Pulmonary artery endothelial cell (primary cell): ENCODE data around the gene NDUFS3. TPM values are rescaled to one million over a fixed set of nuclear protein-coding genes. Genes with fewer than 3 reads are reported as not detected.
"Not testable (repeated sequence)": the region's sequence is repeated elsewhere in the genome, so short reads cannot be mapped to it uniquely, and the experiment has no call there.

Experiments used
- DNase-seq: peaks from one replicate; pipeline ENCODE4 v3.0.0-alpha.2; 2011; ENCODE audit warnings: low read depth, low spot score
- total RNA-seq: library from RNA; depleted of rRNA; stranded (reverse); fragments of >200 nt; gene quantifications from 2 replicates; pipeline ENCODE4 v1.2.3, GENCODE V29; 2014

NDUFS3 gene
- 83.4 and 92.4 TPM in 2 replicates for total RNA-seq

DNA sequence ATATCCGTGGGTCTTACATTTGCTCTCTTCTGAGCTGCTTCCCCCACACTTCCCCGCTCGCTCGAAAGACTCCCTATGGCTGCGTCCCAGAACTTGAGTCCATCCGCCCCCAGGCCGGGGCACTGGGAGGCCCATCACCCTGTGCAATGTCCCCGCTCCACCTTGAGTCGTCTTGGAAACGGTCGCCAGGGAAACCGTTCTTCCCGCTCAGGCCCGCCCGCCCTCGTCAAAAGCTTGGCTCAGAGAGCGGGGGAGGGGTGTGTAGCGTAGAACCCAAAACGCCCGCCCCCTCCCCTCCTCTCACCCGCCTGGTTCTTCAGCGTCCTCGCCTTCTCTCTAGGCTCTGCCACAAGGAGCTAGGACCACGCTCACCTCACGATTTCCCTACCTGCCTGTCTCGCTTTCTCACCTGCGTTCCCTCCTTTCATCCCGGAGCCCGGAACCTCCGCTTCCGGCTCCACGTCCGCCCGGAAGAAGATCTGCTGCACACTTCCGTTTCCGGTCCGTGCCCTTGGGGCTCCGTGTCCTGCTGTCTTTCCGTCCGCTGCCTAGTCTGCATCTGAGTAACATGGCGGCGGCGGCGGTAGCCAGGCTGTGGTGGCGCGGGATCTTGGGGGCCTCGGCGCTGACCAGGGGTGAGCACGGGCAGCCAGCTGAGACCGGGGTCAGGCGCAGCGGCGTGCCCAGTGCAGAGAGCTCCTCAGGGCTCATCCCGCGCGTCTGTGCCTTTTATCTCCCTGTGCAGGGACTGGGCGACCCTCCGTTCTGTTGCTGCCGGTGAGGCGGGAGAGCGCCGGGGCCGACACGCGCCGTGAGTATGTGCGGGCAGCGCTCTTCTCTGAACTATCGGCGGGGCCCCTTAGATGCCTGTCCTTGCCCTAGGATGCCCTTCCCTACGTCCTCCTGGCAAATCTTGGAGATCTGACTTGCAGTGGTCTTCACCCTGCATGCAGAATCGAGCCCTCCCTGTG, at the start of gene NDUFS3, which contains the start of gene KBTBD4:
NDUFS3 (plus strand) TSS at position 551 of the 971 bp plus-strand sequence; CDS start at position 569, 18 bp downstream.
KBTBD4 (minus strand) TSS at position 447 of the 971 bp plus-strand sequence; CDS start at position 428, 19 bp downstream.
- DNase-seq: peak; percentile 67

DNA sequence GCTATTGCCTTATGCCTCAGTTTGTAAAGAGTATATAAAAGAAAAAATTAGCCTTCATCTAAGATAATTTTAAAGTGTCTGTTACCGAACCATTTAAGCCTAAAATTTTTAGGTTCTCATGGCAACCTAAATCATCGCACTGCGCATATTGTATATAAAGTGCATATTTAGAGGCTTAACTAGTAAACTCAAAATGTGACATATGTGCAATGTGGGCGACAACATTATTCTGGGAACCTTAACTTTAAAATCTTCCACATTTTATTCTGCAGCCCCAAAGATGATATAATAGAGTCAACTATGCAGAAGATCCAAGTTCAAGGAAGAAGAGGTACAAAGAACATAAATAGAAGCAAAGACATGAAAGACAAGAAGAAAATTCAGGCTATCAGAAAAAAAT, 48.9 kb upstream of the NDUFS3 start:
- no peak for DNase-seq

DNA sequence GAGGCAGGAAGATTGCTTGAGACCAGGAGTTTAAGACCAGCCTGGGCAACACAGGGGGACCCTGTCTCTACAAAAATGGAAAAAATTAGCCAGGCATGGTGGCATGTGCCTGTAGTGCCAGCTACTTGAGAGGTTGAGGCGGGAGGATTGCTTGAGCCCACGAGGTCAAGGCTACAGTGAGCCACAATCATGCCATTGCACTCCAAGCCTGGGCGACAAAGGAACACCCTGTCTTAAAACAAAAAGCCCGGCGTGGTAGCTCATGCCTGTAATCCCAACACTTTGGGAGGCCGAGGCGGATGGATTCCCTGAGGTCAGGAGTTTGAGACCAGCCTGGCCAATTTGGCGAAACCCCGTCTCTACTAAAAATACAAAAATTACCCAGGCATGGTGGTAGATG, 48.2 kb upstream of the NDUFS3 start:
- not testable (repeated sequence) for DNase-seq

DNA sequence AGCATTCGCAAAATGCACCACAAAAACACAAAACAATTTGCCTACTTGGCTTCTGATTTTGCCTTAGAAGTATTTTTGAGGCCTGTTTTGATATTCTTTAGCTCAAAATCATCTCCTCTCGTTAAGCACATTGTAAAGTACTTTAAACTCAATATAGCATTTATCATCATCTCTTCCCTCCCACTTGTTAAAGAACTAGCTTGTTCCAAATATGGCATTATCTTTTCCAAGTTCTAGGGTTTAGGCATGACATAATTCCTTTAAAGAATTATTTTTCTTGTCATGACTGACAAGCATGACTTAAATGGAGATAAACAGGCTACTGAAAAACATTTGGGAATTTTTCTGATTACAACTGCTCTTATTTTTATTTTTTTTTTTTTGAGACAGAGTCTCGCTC, 47.2 kb upstream of the NDUFS3 start:
- DNase-seq: no peak

DNA sequence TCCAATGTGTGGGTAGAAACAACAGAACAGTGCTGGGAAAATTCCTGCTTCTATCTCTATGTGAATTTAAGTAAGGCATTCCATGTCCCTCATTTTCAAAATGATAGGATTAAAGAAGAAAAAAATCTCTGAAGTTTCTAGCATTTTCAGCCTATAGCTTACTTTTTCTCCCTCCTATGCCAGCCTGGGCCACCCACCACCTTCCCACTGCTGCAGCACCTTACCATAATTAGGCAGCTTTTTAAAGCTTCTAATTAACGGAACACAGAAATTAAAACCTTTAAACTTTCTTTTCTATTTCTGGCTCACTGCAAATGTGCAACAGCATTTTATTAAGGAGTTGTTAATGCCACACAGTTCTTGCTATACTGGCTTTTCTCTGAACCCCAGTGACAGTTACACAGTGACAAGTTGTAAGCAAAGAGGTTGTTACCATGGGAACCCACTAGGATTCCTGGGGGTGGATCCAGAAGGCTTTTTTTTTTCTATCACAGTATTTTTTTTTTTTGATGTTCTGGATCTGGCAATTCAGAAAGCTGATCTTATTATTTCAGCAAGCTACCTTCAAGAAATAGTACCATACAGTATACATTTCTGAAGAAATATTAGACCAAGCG, 46.2 kb upstream of the NDUFS3 start:
- DNase-seq: no peak

DNA sequence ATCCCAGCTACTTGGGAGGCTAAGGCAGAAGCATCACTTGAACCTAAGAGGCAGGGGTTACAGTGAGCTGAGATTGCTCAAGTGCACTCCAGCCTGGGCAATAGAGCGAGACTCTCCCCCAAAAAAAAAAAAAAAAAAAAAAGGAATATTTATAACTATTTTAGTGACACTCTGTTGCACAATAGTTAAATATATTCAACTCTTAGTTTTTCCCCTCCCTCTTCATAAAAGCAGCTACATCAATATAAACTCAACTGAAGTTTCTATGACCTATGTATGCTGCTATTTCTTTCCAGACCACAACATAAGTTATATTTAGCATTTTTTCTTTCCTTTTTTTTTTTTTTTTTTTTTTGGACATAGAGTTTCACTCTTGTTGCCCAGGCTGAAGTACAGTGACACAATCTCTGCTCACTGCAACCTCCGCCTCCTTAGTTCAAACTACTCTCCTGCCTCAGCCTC, 45.2 kb upstream of the NDUFS3 start:
- no peak for DNase-seq

DNA sequence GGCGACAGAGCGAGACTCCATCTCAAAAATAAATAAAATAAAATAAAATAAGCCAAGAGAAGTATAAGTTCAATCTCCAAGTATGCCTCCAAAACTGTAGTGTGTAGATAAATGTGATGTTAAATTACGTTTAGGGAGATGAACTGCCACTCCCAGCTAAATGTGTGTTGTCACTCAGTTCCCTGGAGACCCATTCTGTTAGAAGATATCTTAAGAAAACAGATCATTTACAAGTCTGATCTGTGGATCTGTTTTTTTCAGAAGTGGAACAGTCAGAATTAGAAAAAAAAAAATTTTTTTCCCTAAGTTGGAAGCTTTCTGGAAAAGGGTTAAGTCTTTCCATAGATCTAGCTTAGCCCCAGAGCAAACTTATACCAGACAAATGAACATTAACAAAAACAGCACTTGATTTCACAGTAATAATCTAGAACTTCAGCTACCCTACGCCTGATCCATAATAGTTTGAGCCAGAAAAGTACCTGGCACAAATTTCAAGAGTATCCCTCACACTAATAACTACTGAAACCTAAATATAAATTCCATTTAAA, 44.1 kb upstream of the NDUFS3 start:
- no peak for DNase-seq

DNA sequence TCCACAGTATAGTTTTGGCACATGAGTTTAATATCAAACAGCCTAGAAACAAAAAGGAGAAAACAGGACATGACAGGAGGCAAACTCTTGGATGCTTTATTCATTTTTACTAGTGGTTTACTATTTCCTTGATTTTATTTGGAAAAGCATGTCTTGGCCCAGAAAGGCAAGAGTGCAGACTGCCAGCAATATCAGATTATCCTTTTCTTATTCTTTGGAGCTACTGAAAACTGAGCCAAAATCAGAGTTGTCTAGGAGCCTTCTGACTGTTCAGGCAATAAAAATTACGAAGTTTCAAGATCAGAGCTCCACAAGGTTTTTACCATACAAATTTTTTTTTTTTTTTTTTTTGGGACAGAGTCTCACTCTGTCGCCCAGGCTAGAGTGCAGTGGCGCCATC, 42.0 kb upstream of the NDUFS3 start:
- no peak for DNase-seq

DNA sequence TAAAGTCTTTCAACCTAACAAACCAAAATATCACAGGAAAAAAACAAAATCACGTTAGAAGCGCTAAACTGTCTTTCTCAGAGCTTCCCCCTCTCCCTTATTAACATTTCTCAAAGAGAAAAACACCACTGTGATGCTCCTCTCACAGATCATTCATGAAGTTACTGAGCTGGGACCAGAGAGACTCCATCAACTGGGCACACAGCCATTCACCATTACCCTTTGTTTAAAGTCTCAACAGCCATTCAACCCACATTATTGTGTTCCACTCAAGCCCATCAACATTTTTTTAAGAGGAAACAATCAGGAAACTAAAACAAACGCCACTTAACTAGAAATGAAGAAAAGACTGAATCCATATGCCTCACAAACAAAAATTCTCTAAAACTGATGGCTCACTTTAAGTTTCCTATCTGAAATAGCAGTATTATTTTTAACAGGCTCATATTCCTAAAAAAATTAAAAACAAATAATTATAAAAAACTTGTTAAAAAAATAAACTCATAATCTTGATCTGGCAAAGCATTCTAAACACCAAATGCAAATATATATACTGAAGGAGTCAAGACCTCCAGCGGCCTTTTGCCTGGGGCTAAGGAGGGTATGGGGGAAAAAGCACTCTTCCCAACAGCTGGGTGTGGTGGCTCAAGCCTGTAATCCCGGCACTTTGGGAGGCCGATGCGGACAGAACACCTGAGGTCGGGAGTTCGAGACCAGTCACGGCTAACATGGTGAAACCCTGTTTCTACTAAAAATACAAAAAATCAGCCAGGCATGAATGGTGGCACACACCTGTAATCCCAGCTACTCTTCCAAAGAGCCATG, 39.9 kb upstream of the NDUFS3 start:
- DNase-seq: no peak

DNA sequence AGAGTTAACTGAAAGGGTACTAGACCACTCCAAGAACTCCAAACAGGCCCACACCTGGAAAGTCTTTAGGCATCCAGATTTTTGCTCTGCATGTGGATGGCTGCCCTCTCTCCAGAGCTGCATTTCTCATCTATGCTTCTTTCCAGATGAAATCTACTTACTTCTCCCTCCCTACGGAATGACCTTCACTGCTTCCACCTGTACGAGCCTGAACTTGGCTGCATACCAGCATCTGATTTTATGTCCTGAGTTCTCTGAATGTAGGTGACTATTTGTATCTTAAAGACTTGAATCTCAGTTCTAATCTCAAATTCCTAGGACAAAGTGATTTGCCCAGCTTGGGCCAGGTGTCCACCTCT, 39.2 kb upstream of the NDUFS3 start:
- no peak for DNase-seq

DNA sequence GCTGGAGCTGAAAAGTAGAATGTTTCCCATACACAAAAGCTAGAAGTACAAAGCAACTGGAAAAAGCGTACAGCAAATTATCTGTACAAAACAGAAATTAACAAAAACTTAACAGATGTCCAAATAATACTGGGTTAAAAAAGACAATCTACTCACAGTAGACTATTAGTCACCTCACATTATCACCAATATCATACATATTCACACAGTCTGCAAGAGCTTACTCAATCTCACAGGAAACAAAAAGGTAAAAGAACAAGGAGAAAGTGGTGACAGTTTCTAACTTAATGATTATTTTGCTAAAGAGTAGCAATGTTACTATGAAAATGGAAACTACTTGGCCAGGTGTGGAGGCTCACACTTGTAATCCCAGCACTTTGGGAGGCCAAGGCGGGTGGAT, 37.8 kb upstream of the NDUFS3 start:
- no peak for DNase-seq

DNA sequence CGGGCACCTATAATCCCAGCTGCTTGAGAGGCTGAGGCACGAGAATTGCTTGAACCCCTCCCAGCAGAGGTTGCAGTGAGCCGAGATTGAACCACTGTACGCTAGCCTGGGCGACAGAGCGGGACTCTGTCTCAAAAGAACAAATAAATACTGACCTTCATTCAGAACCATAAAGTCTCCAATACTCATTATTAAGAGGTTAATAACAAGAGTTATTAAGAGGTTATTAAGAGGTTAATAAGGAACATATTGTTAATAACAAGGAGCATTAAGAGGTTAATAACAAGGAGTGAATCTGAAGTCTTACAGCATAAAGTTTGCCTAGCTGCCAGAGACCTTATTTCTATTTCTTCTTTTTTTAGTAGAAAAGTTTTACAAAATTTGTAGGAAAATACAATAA, 33.6 kb upstream of the NDUFS3 start:
- DNase-seq: no peak

DNA sequence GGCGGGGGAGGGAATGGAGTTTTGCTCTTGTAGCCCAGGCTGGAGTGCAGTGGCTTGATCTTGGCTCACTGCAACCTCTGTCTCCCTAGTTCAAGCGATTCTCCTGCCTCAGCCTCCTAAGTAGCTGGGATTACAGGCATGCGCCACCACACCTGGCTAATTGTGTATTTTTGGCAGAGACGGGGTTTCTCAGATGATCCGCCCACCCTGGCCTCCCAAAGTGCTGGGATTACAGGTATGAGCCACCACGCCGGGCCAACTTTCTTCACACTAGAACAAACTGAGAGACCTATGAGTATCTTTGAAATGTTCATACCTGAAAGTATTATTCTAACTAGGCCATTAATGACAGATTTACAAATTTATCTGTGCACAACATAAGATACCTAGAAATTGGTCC, 32.6 kb upstream of the NDUFS3 start:
- DNase-seq: not testable (repeated sequence)

DNA sequence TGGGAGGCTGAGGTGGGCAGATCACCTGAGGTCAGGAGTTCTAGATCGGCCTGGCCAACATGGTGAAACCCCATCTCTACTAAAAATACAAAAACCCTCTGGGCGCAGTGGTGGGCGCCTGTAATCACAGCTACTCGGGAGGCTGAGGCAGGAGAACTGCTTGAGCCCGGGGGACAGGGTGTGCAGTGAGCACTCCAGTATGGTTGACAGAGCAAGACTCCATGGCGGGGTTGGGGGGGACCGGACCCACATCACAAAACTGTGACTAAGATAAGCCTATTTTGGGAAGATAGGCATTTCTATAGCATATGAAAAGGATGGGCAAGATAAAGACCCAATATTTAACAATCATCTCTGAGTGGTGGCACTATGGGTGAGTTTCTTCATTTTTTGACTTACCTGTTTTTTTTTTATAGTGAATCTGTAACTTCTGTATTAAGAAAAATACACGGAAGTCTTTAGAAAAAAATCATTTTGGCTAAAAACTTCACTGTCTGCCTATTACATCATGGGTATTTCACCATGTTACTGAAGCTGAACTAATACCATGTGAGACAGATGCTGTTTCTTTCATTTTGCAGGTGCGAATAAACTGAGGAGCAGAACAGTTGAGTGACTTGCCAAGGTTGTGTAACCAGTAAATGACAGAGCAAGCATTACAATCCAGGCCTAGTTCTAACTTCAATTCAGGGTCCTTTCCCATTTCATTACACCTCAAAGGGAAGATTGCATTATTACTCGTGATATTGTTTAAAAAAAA, 28.4 kb upstream of the NDUFS3 start:
- no peak for DNase-seq

DNA sequence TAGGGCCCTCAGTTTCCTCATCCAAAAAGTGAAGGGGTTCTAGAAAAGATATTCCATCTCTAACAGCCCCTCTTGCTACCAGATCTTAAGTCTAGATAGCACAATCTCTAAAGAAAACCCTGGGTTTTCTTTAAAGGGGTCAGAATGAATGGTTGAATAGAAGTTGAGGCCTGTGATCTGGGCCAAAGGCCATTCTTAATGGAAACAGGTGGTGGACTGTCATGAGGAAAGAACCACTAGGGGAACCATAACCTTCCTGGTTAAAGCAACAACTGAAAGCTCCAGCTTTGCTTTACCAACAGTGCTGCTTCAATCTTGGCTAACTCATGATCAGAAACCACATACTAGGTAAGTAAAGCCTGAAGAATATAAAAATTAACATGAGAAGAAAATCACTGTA, 27.8 kb upstream of the NDUFS3 start:
- no peak for DNase-seq

DNA sequence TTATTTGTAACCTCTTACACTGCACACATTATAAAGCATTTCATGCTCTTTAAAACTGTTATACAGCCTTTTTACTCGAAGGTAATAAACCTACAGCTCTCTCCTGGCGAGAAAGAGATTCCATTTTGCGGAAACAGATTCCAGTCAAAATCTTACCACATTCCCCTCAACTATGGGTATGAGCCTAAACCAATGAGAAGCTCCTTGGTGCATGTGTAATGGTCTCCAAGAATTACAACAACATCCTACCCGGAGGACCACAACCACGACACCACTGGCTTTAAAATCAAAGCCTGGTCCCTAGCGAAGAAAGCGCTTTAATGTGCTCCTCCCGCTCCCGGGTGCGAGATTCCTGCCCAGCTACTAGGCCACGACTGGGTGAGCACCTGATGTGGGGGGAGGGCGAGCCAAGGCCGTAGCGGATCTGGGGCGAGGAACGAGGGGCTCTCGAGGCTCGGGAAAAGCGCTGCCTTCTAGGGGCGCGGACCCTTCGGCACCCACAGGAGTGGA, 26.8 kb upstream of the NDUFS3 start:
- no peak for DNase-seq

DNA sequence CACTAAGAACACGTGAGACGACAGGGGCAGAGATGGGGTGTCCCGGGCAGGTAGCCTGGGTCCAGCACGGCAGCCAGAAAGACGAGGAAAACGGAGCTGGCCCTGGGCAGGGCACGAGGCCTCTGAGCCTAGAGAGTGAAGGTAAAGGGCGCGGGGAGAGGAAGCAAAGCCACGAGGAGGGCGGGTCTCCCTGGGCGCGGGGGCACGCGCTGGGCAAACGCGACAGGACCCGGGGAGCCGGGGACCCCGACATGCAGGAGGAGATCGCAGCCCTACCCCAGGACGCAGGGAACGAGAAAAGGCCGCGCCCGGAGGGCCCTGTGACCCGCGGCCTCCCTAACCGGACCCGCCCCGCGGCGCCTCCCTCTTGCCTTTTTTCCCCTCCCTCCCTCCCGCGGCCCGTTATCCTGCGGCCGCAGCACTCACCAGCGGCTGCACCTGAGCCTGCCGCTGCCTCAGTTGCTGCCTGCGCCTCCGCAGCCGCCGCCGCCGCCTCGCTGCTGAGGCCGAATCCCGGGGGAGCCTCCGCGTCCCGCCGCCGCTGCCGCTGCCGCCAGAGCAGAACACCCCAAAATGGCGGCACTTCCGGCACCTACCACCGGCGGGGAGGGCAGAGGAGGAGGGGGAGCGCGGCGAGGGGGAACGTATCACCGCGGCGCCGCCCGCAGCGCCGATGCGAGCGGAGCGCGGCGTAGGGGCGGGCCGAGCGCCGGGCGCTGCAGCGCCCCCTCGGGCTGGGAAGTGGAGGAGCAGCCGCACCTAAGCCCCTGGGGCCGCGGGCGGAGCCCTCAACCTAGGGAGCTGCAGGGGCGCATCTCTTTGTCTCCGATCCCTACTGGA, 26.1 kb upstream of the NDUFS3 start, which contains the start of gene CELF1:
CELF1 (minus strand) TSS at position 567 of the 840 bp plus-strand sequence. CDS start 53,609 bp downstream, outside the sequence.
- DNase-seq: peak; percentile 58

DNA sequence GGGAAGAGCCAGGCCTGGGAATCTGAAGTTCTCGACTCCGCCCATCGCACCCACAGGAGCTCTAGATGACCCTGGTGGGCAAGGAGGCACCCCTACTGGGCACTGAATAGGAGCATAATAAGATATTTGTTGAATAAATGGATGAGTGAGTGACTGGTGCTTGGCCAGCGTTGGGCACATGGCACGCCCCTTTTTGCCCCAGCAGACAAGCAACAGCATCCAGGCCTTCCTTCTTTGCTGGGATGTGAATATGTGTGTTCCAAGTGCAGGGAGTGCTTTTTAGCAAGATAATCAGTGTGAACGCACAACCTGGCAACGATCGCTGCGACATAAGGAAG, 25.5 kb upstream of the NDUFS3 start:
- DNase-seq: no peak

DNA sequence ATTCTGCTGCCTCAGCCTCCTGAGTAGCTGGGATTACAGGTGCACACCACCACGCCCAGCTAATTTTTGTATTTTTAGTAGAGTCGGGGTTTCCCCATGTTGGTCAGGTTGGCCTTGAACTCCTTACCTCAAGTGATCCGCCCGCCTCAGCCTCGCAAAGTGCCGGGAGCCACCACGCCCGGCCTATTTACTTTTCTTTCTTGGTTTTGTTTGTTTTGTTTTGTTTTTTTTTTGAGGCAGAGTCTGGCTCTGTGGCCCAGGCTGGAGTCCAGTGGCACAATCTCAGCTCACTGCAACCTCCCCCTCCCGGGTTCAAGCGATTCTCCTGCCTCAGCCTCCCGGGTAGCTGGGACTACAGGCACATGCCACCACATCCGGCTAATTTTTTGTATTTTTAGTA, 21.9 kb upstream of the NDUFS3 start:
- not testable (repeated sequence) for DNase-seq
